IPS-15b (cell line): ENCODE measurements around the gene CORO1C.

ENCODE experiments used
- H3K27me3 ChIP-seq: one replicate; pipeline ENCODE4 v1.6.1; 2013; ENCODE audit warnings: low read length; ENCODE audit not compliant: control insufficient read depth, insufficient read depth
- H3K36me3 ChIP-seq: one replicate; pipeline ENCODE4 v1.6.1; 2013; ENCODE audit warnings: low read length; ENCODE audit not compliant: control insufficient read depth, insufficient read depth
- H3K4me1 ChIP-seq: one replicate; pipeline ENCODE4 v1.6.1; 2013; ENCODE audit warnings: mild to moderate bottlenecking, low read length; ENCODE audit not compliant: control insufficient read depth, insufficient read depth
- H3K4me3 ChIP-seq: one replicate; pipeline ENCODE4 v1.5.1; 2013; ENCODE audit warnings: low read depth, low read length
- H3K9ac ChIP-seq: one replicate; pipeline ENCODE4 v1.6.1; 2013; ENCODE audit warnings: low read depth, mild to moderate bottlenecking, low read length
- H3K9me3 ChIP-seq: one replicate; pipeline ENCODE4 v1.6.1; 2013; ENCODE audit warnings: mild to moderate bottlenecking, low read length; ENCODE audit not compliant: control insufficient read depth, insufficient read depth

Gene CORO1C

DNA sequence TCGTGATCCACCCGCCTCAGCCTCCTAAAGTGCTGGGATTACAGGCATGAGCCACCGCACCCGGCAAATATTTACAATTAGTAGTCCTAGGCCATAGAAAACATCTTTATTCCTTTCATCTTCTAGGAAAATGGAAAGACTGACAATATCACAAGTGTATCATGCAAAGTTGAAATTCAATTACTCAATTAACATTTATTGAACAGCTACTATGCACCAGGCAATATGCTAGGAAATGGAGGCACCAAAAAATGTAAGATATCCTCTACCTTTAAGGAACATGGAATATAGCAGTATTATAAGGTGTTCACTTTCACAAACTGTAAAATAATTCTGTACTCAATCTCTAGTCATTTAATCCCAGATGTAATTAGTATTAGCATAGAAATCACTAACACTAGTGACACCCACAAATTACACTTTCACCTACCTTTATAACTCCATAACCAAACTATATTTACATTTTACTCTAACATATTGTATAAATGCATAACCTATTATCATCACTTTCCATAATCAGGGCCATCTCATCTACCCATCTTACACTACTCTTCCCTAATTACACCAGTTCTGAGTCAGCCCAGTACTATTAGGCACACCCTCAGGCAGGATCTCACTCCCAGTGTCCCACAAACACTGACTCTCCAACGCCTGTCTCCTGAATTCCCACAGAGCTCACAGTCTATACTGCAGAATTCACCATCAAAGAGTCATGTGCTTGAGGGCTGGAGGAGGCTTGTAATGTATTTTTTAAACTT lies 10.4 kb downstream of the CORO1C start:
- H3K4me3 ChIP-seq, result no peak overlapping the region
- peaks cover 26% of the 10 kb centered on the region for H3K4me1 ChIP-seq
- no peaks in the 10 kb centered on the region for H3K9me3 ChIP-seq
- H3K9ac ChIP-seq, result no peak overlapping the region
- no peaks in the 10 kb centered on the region for H3K27me3 ChIP-seq
- no peaks in the 10 kb centered on the region for H3K36me3 ChIP-seq

DNA sequence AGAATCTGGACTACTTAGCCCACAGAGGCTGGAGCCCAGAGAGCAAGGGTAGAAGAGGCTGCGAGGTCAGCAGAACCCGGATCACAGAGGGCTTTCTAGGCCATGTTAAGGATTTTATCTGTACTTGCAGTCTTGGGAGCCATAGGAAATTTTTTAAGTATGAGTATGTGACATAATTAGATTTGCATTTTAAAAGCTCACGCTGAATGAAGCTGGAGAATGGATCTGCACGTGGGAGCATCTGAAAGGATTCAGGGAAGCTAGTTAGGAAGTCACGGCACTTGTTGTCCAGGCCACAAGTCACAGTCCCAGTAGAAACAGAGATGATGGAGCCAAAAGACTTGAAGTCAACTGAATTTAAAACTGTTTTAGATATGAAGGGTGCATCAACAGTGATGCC lies 14.1 kb downstream of the CORO1C start:
- Histone ChIP-seq H3K27me3 (no peaks in the 10 kb centered on the region), H3K4me1 (peaks cover 21% of the 10 kb centered on the region), H3K36me3 (no peaks in the 10 kb centered on the region), H3K9ac (no peak overlapping the region), H3K9me3 (no peaks in the 10 kb centered on the region), H3K4me3 (no peak overlapping the region)

DNA sequence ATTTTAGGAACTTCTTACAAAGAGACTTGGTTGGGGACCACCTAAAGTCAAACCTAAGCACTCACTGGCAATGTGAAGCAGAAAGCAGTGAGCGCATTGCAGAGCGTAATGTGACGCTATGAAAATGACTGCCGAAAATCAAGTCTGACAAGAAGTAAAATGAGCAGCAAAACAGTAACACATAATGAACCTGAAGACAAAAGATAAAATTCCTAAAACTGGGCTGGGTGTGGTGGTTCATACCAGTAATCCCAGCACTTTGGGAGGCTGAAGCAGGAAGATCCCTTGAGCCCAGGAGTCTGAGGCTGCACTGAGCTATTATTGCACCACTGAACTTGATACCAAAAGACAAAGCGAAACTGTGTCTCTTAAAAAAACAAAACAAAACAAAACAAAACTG lies 16.5 kb downstream of the CORO1C start:
- Histone ChIP-seq H3K9ac (no peak overlapping the region), H3K4me1 (peaks cover 20% of the 10 kb centered on the region), H3K36me3 (no peaks in the 10 kb centered on the region), H3K27me3 (no peaks in the 10 kb centered on the region), H3K9me3 (no peaks in the 10 kb centered on the region), H3K4me3 (no peak overlapping the region)

DNA sequence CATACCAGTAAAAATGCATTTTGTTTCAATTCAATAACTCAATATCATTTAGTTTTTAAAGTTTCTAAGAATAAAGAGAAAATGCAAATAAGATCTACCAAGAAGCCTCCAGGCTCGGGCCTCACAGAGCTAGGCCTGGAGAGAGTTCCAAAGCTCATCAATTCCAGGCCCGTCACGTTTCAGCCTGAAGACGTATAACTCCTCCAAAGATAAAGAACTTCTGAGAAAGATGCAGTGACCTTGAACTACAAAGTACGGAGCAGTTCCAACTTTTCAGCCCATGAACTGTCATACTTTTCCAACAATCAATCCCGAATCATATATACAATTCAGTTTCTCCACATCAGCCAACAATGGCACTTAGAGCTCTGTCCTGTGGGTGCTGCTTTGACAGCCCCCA lies 17.8 kb downstream of the CORO1C start:
- Histone ChIP-seq H3K4me3 (no peak overlapping the region), H3K27me3 (no peaks in the 10 kb centered on the region), H3K9ac (no peak overlapping the region), H3K36me3 (no peaks in the 10 kb centered on the region), H3K4me1 (peaks cover 20% of the 10 kb centered on the region), H3K9me3 (no peaks in the 10 kb centered on the region)

DNA sequence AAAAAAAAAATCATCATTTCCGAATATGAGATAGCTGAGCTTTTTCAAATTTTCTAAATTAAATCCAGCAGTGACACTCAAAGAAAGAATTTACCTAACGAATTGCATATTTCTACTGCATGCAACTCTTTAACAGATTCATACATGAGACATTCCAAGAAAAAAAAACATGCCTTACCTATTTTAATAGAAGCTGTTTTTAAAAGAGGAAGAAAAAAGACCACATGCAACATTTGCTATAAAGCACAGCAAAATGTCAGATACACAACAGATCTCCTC lies 18.5 kb downstream of the CORO1C start:
- no peaks in the 10 kb centered on the region for H3K27me3 ChIP-seq
- peaks cover 20% of the 10 kb centered on the region for H3K4me1 ChIP-seq
- H3K36me3 ChIP-seq, result no peaks in the 10 kb centered on the region
- H3K4me3 ChIP-seq, result no peak overlapping the region
- H3K9me3 ChIP-seq, result no peaks in the 10 kb centered on the region
- H3K9ac ChIP-seq, result no peak overlapping the region

DNA sequence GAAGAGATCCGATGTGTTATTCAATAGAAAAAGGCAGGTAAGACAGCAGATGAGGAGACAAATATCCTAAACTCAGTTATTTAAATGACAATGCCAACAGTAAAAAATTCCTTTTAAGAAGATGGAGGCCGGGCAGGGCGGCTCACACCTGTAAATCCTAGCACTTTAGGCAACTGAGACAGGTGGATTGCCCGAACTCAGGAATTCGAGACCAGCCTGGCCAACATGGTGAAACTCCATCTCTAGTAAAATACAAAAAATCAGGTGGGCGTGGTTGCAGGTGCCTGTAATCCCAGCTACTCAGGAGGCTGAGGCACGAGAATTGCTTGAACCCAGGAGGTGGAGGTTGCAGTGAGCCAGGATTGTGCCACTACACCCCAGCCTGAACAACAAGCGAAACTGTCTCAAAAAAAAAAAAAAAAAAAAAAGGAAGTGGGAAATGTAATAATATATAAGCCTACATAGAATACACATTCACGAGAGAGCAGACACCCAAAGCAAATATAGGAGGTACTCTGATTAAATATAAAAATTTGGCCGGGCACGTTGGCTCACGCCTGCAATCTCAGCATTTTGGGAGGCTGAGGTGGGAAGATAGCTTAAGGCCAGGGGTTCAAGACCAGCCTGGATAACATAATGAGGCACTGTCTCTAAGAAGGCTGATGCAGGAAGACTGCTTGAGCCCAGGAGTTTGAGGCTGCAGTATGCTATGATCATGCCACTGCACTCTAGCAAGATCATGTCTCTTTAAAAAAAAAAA lies 19.0 kb downstream of the CORO1C start:
- H3K4me1 ChIP-seq, result peaks cover 17% of the 10 kb centered on the region
- no peak overlapping the region for H3K9ac ChIP-seq
- no peaks in the 10 kb centered on the region for H3K27me3 ChIP-seq
- H3K4me3 ChIP-seq, result no peak overlapping the region
- no peaks in the 10 kb centered on the region for H3K36me3 ChIP-seq
- H3K9me3 ChIP-seq, result no peaks in the 10 kb centered on the region

DNA sequence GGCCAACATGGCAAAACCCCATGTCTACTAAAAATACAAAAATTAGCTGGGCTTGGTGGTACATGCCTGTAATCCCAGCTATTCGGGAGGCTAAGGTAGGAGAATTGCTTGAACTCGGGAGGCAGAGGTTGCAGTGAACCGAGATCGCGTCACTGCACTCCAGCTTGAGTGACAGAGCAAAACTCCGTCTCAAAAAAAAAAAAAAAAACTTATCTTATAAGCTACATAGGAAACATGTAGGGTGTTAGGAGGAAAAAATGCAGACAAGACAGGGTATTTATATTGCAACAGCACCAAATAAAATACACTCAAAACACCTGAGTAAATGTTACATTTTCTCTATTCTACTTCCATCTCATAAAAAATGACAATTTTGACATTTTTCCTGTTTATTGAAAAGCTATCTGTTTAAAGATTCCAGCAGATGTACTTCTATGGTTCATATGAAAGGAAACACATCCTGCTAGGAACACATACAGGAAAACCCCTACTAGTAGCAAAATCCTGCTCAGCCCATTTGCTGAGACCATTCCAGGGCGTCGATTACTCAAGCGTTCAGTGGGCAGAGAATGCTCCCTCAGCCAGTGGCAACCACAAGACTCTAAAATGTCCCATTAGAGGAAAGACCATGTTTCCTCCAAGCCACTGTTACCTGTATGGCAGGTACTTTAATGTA lies 19.7 kb downstream of the CORO1C start:
- Histone ChIP-seq H3K4me3 (no peak overlapping the region), H3K4me1 (peaks cover 13% of the 10 kb centered on the region), H3K9ac (no peak overlapping the region), H3K36me3 (no peaks in the 10 kb centered on the region), H3K27me3 (no peaks in the 10 kb centered on the region), H3K9me3 (no peaks in the 10 kb centered on the region)

DNA sequence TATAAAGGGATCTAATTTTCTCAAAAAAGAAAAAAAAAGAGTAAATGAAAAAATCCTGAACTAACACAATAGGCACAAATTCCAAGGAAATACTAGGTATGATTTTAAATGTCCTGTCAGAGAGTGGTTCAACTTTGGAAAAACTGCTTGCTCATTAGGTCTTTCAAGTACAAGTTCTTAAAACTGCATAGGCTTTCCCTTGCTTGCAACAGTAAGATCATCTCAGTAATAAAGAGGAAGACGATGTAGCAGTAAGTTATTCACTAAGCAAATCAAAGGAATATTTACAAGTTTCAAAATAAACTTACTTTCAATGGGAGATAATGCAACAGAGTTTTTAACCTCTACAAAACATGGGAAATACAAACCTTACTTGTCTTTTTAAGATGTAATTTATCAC lies 21.6 kb downstream of the CORO1C start:
- Histone ChIP-seq H3K36me3 (no peaks in the 10 kb centered on the region), H3K9me3 (no peaks in the 10 kb centered on the region), H3K9ac (no peak overlapping the region), H3K27me3 (no peaks in the 10 kb centered on the region), H3K4me1 (peaks cover 7% of the 10 kb centered on the region), H3K4me3 (no peak overlapping the region)

DNA sequence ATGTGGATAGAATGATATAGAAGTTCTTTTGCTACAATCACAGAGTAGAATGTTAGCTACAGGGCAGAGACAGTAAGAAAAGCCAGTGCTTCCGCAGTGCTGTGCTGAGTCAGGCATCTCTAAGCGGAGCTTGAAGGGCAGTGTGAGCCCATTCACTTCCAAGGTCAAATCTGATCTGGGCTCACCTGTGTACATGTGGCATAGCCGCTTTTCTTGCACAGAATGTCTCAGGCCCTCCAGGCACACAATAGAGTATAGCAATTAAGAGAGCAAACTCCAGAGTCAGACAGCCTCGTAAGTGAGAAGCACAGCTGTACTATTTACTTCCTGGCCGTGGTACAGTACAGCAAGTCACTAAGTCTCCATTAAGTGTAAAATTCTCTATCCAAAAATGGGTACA lies 26.8 kb downstream of the CORO1C start:
- Histone ChIP-seq H3K9ac (no peak overlapping the region), H3K27me3 (no peaks in the 10 kb centered on the region), H3K36me3 (no peaks in the 10 kb centered on the region)

DNA sequence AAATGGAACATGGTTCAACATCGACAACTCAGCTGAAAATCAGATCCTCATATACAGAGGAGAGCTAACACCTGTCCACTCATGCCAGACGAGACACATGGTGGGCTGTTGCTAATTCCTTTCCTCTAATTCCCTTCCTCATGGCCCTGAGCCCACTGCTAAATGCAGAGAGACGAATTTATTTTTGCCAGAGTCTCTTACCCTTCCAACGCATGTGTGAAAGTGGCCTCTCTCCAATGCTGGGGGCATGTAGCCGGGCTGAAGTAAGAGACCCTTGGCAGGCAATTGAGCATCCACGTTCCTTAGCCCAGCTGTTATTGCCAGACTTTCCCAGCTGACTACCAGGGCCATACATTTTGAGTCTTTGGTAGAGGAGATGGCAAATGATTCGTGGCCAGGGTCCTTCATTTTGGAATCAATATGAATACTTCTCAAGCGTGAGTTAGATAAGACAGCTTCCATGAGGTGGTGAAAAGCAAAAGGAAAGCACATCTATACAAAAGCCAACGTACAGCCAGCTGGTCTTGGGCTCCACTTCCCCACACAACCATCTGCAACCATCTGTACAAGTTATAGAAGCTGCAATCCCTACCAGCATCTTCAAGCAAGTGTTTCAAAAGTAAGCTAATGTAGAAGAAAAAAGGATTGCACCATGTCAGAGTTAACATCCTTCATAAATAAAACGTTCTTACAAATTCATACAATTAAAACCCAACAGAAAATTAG lies 28.6 kb downstream of the CORO1C start:
- Histone ChIP-seq H3K4me3 (no peak overlapping the region), H3K27me3 (no peaks in the 10 kb centered on the region), H3K9ac (peak overlapping the region; percentile 42), H3K36me3 (peaks cover 4% of the 10 kb centered on the region), H3K4me1 (peaks cover 21% of the 10 kb centered on the region), H3K9me3 (no peaks in the 10 kb centered on the region)

More for the DNA sequence above, 26.8 kb downstream of the CORO1C start:
- H3K4me1 ChIP-seq, result peaks cover 21% of the 10 kb centered on the region
- no peak overlapping the region for H3K4me3 ChIP-seq
- no peaks in the 10 kb centered on the region for H3K9me3 ChIP-seq

DNA sequence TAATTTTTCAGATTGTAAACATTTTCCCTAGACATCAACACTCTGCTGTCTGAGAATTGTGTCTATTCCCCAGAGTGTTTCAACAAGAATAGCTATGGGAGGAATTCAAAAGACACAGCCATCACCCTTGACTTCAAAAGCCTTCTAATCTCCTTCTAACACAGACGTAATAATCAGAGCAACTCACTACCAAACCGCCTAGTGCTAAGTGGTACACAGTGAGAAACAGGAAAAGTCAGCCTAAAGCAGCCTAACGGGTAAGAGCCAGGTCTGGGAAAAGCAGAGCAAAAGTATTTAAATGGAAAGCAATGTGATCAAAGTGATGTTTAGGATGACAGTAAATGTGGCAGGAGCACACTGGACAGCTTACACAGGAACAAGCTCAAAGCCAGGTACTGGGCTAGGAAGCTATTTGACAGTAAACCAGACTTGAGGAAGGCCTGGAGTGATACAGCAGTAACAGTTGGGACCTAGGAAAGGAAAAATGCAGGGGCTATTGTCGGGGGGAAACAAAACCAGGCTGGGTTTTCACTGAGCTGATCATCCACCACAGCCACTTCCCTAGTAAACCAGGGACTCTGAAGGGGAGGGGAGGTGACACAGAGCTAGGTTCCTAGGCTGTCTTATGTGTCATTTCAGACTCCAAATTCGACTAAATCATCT lies 29.4 kb downstream of the CORO1C start:
- Histone ChIP-seq H3K4me3 (no peak overlapping the region), H3K4me1 (peaks cover 21% of the 10 kb centered on the region), H3K9me3 (no peaks in the 10 kb centered on the region), H3K9ac (no peak overlapping the region), H3K27me3 (no peaks in the 10 kb centered on the region), H3K36me3 (peaks cover 4% of the 10 kb centered on the region)
